Spleen (tissue), 7 donors: ENCODE data around the gene IL12B.

ENCODE experiments used
- CTCF ChIP-seq, 11 experiments: fragments of 200-600 bp in 7 of 11; fragments of 450-650 bp in 4 of 11; sonication (generic) in 4 of 11; IDR thresholded peaks in 8 of 11; conservative IDR thresholded peaks in 3 of 11; 1 replicate in 7 of 11; 2 replicates in 4 of 11; pipeline versions ENCODE4 v1.4.0 to v1.8.0; 2016 to 2021; ENCODE audit warnings: antibody characterized with exemption in 11 of 11, inconsistent platforms in 4 of 11, mild to moderate bottlenecking in 1 of 11
- POLR2A ChIP-seq, 3 donors: fragments of 450-650 bp; IDR thresholded peaks; one replicate each; pipeline ENCODE4 v1.5.1; 2017; ENCODE audit warnings: antibody characterized with exemption in 3 of 3, mild to moderate bottlenecking in 1 of 3
- POLR2AphosphoS5 ChIP-seq, 3 donors: sonication (generic); formaldehyde crosslinking; IDR thresholded peaks; one replicate each; pipeline ENCODE4 v1.5.1; 2017; ENCODE audit warnings: antibody characterized with exemption in 3 of 3
- donor health status: DM: no; HTN: no; CAD: no; lungs with moderate emphysema.
- donor health status: DM: no; HTN: no; CAD: no.
- donor health status: DM: no; HTN: no; CAD: no.

- no peak for TF ChIP-seq CTCF (IDR thresholded peaks at IDR 0.05 in 8 of 11, conservative IDR thresholded peaks at IDR 0.05 in 3 of 11)
- no peak for TF ChIP-seq POLR2AphosphoS5 (IDR thresholded peaks at IDR 0.05)
- TF ChIP-seq POLR2A (IDR thresholded peaks at IDR 0.05), result no peak
These were observed 9.2 kb upstream of the IL12B start for GRCh38 chr5:159339460-159339859.
